GM12891 (cell line): ENCODE measurements around the gene TBC1D4.

Experiments used
- PAX5 ChIP-seq: IDR thresholded peaks from 2 replicates; pipeline ENCODE4 v1.6.1; 2011; ENCODE audit warnings: low read length, moderate library complexity, mild to moderate bottlenecking; ENCODE audit not compliant: insufficient read depth, severe bottlenecking
- POLR2A ChIP-seq: IDR thresholded peaks from 2 replicates; pipeline ENCODE4 v1.6.1; 2011; ENCODE audit warnings: low read depth, low read length, control low read depth
- POLR2AphosphoS5 ChIP-seq: IDR thresholded peaks from 2 replicates; pipeline ENCODE4 v1.6.1; 2011; ENCODE audit warnings: low read depth, low read length, control low read depth
- SPI1 ChIP-seq: IDR thresholded peaks from 2 replicates; pipeline ENCODE4 v1.6.1; 2011; ENCODE audit warnings: low read depth, low read length, control low read depth
- TAF1 ChIP-seq: IDR thresholded peaks from 2 replicates; pipeline ENCODE4 v1.6.1; 2011; ENCODE audit warnings: low read depth, low read length, control low read depth

DNA sequence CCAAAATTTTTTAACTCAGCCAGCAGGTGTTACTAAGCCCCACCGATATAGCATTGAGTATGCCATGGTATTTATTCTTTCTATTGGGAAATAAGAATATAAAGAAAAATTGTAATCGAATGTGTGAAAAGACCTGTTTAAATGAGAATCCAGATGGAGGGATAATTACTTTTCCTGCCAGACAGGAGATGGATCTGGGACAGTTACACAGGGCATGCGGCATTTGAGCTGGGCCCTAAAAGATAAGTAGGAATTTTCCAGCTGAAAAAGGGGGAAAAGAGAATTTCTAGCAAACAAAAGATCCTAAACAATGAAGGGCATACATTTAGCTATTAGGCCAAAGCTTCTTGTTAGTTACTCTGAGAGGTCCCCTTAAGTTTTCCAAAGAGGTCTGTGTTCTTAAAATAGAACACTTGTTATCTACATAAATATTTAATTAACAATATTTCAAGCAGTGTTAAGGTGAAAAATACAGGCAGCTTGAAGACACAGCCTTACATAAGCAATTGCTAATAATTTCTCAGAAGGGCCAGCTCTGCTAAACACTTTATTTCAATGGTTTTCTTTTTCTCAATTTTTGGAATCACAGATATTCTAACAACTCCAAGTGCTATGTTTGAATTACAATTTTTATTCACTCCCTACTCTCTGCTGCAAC is 63.7 kb downstream of the TBC1D4 start:
- TF ChIP-seq POLR2A (no peak), SPI1 (no peak), POLR2AphosphoS5 (no peak), TAF1 (no peak), PAX5 (no peak)
